ENCODE results near the gene MBNL3. TPM values are rescaled to one million over a fixed set of nuclear protein-coding genes. Genes with fewer than 3 reads are reported as not detected.

The MBNL3 gene
- total RNA-seq, 6 donors from 2014 or later = 4.1 to 23.3 (median 17.4) TPM

GRCh38 chrX:132483488-132483887 lies 5.3 kb downstream of the MBNL3 start:
- peaks cover 7 to 38% (median 10%) of the 10 kb centered on the region in 4 donors for H3K4me1 ChIP-seq
- no peak overlapping the region for H3K4me3 ChIP-seq
- H3K27me3 ChIP-seq = no peaks in the 10 kb centered on the region
- 64 to 85% methylated on average over 2 of the region's 2 CpGs for WGBS, 2 donors
- H3K36me3 ChIP-seq = no peaks in the 10 kb centered on the region
- H3K27ac ChIP-seq = no peak overlapping the region
- no peaks in the 10 kb centered on the region for H3K9me3 ChIP-seq
- ATAC-seq (ENCODE audit: low FRiP score in 2 of 2) (no peak), DNase-seq (no peak)
- no peak for TF ChIP-seq POLR2A (IDR thresholded peaks at IDR 0.05)
- no peak for TF ChIP-seq EP300 (IDR thresholded peaks at IDR 0.05)
- no peak for TF ChIP-seq POLR2AphosphoS5 (IDR thresholded peaks at IDR 0.05)
- no peak for TF ChIP-seq CTCF (IDR thresholded peaks at IDR 0.05)

GRCh38 chrX:132482632-132483031 lies 6.2 kb downstream of the MBNL3 start:
- Histone ChIP-seq H3K4me3 (no peak overlapping the region), H3K27ac (no peak overlapping the region), H3K4me1 (peaks cover 7 to 35% (median 10%) of the 10 kb centered on the region in 4 donors), H3K36me3 (no peaks in the 10 kb centered on the region), H3K27me3 (no peaks in the 10 kb centered on the region), H3K9me3 (no peaks in the 10 kb centered on the region)
- ATAC-seq (ENCODE audit: low FRiP score in 2 of 2) (no peak), DNase-seq (no peak)
- 67 to 80% methylated on average over 4 of the region's 4 CpGs for WGBS, 2 donors
- TF ChIP-seq POLR2A (IDR thresholded peaks at IDR 0.05) (no peak), EP300 (IDR thresholded peaks at IDR 0.05) (no peak), CTCF (IDR thresholded peaks at IDR 0.05) (no peak), POLR2AphosphoS5 (IDR thresholded peaks at IDR 0.05) (no peak)

- Histone ChIP-seq H3K36me3 (no peaks in the 10 kb centered on the region), H3K9me3 (no peaks in the 10 kb centered on the region), H3K4me3 (no peak overlapping the region), H3K27ac (peak overlapping the region; percentile 68 to 82 (median 76)), H3K27me3 (no peaks in the 10 kb centered on the region), H3K4me1 (peaks cover 7 to 25% (median 7%) of the 10 kb centered on the region in 4 donors)
- ATAC-seq (ENCODE audit: low FRiP score in 2 of 2) (no peak), DNase-seq (no peak)
- TF ChIP-seq POLR2A (IDR thresholded peaks at IDR 0.05) (no peak), POLR2AphosphoS5 (IDR thresholded peaks at IDR 0.05) (no peak), CTCF (IDR thresholded peaks at IDR 0.05) (no peak), EP300 (IDR thresholded peaks at IDR 0.05) (no peak)
- WGBS, 2 donors = 0 to 17% methylated on average over 1 of the region's 1 CpG
These were observed 7.4 kb downstream of the MBNL3 start for GRCh38 chrX:132481449-132481848.

GRCh38 chrX:132480581-132481203 lies 8.1 kb downstream of the MBNL3 start:
- WGBS, 2 donors = 0 to 13% methylated on average over 5 to 6 of the region's 6 CpGs
- Histone ChIP-seq H3K27ac (peak overlapping the region; percentile 68 to 82 (median 76)), H3K27me3 (no peaks in the 10 kb centered on the region), H3K9me3 (no peaks in the 10 kb centered on the region), H3K36me3 (no peaks in the 10 kb centered on the region), H3K4me1 (peaks cover 6 to 25% (median 7%) of the 10 kb centered on the region in 4 donors), H3K4me3 (peak overlapping the region in 3 of 4 donors; percentile 27 to 45 (median 39))
- TF ChIP-seq POLR2AphosphoS5 (IDR thresholded peaks at IDR 0.05) (peak in 1 of 2 donors; percentile 22), POLR2A (IDR thresholded peaks at IDR 0.05) (no peak), EP300 (IDR thresholded peaks at IDR 0.05) (no peak)
- DNase-seq (peak in 1 of 2 donors; percentile 47), ATAC-seq (ENCODE audit: low FRiP score in 2 of 2) (peak; percentile 66 to 76)

GRCh38 chrX:132474544-132475248 lies 14.1 kb downstream of the MBNL3 start:
- Histone ChIP-seq H3K4me1 (peaks cover 0 to 5% (median 2%) of the 10 kb centered on the region in 4 donors), H3K27me3 (no peaks in the 10 kb centered on the region), H3K36me3 (no peaks in the 10 kb centered on the region), H3K9me3 (no peaks in the 10 kb centered on the region), H3K4me3 (no peak overlapping the region), H3K27ac (peak overlapping the region in 1 of 4 donors; percentile 45)
- peak in 1 of 2 donors; percentile 43 for ATAC-seq (ENCODE audit: low FRiP score in 2 of 2)
- WGBS, 2 donors = 97 to 100% methylated on average over 1 of the region's 1 CpG
- DNase-seq = no peak
- TF ChIP-seq CTCF (IDR thresholded peaks at IDR 0.05) (no peak), POLR2A (IDR thresholded peaks at IDR 0.05) (no peak), EP300 (IDR thresholded peaks at IDR 0.05) (no peak), POLR2AphosphoS5 (IDR thresholded peaks at IDR 0.05) (no peak)
